Activated CD4-positive, alpha-beta T cell treated with anti-CD3 and anti-CD28 coated beads, Interleukin-2, amount 50 U/mL, for 1 hour (primary cell): Measurements from ENCODE around the gene DRGX.

ENCODE experiments used
- DNase-seq: peaks from one replicate; pipeline ENCODE4 v3.0.0-alpha.2; 2020

The DRGX gene

GRCh38 chr10:49395741-49396665 lies at the start of gene DRGX:
Gene DRGX, minus strand, starts transcription at chr10:49396089. Its CDS starts 649 bp downstream, at chr10:49395440.
- no peak for DNase-seq

GRCh38 chr10:49444349-49444748 lies 48.5 kb upstream of the DRGX start:
- DNase-seq = no peak

GRCh38 chr10:49442863-49443262 lies 47.0 kb upstream of the DRGX start:
- no peak for DNase-seq

- DNase-seq = no peak
Observed at GRCh38 chr10:49441488-49442476, 45.9 kb upstream of the DRGX start.

GRCh38 chr10:49435225-49435624 lies 39.3 kb upstream of the DRGX start:
- DNase-seq = no peak

- DNase-seq = no peak
Observed at GRCh38 chr10:49433069-49433468, 37.2 kb upstream of the DRGX start.

GRCh38 chr10:49431426-49431825 lies 35.5 kb upstream of the DRGX start:
- DNase-seq = no peak

- no peak for DNase-seq
Observed at GRCh38 chr10:49429458-49429857, 33.6 kb upstream of the DRGX start.

- DNase-seq = no peak
Observed at GRCh38 chr10:49426490-49427360, 30.8 kb upstream of the DRGX start.

GRCh38 chr10:49419005-49419404 lies 23.1 kb upstream of the DRGX start:
- no peak for DNase-seq

GRCh38 chr10:49418328-49418727 lies 22.4 kb upstream of the DRGX start:
- DNase-seq = no peak

- DNase-seq = no peak
Observed at GRCh38 chr10:49418053-49418326, 22.1 kb upstream of the DRGX start.

- no peak for DNase-seq
Observed at GRCh38 chr10:49417311-49418052, 21.6 kb upstream of the DRGX start.

GRCh38 chr10:49415846-49416245 lies 20.0 kb upstream of the DRGX start:
- DNase-seq = no peak

GRCh38 chr10:49415109-49415508 lies 19.2 kb upstream of the DRGX start:
- no peak for DNase-seq

- no peak for DNase-seq
Observed at GRCh38 chr10:49414496-49414895, 18.6 kb upstream of the DRGX start.

GRCh38 chr10:49412571-49412970 lies 16.7 kb upstream of the DRGX start:
- DNase-seq = no peak

GRCh38 chr10:49410365-49411074 lies 14.6 kb upstream of the DRGX start:
- no peak for DNase-seq

- no peak for DNase-seq
Observed at GRCh38 chr10:49409755-49410154, 13.9 kb upstream of the DRGX start.

- DNase-seq = no peak
Observed at GRCh38 chr10:49408519-49409306, 12.8 kb upstream of the DRGX start.
